ENCODE data around the gene MAST2. TPM values are rescaled to one million over a fixed set of nuclear protein-coding genes. Genes with fewer than 3 reads are reported as not detected.

The MAST2 gene
- total RNA-seq, 6 experiments from 2014 or later = 27.8 to 40.7 (median 29.7) TPM

DNA sequence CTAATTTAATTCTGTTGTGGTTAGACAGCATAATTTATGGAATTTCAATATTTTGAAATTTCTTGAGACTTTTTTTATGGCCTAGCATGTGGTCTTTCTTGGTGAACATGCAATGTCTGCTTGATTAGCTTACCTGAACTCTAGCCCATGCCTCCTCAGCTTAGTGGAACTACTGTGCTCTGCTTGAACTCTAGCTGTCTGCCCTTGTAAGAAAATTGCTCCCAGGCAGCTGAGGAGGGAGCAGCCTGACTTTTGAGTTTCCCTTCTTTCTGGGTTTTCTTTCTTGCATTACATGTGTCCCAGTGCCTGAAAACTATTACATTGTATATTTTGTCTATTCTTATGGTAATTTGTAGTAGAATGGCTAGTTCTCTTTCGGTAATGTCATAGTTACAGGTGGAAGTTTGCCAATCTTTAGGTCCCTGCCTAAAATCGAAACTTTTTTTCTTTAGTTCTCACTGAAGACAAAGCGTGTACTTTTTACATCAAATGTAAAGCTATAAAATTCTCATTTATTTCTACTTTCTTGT, 105.3 kb downstream of the MAST2 start:
- Mint-ChIP-seq H3K4me1 (ENCODE audit: low read depth) (peaks cover 21% of the 10 kb centered on the region), H3K27ac (peak overlapping the region; percentile 29; the same call in 1 of the 2 replicates)

GRCh38 chr1:45911634-45912033, 108.2 kb downstream of the MAST2 start:
- Mint-ChIP-seq H3K36me3 (ENCODE audit: low read depth) (no peaks in the 10 kb centered on the region), H3K9me3 (no peaks in the 10 kb centered on the region), H3K27ac (peak overlapping the region; percentile 99), H3K4me1 (ENCODE audit: low read depth) (peaks cover 32% of the 10 kb centered on the region), H3K27me3 (ENCODE audit: insufficient read depth) (peaks cover 6% of the 10 kb centered on the region), H3K4me3 (no peak overlapping the region; the same call in 1 of the 2 replicates)
- TF ChIP-seq, protein P1, sequence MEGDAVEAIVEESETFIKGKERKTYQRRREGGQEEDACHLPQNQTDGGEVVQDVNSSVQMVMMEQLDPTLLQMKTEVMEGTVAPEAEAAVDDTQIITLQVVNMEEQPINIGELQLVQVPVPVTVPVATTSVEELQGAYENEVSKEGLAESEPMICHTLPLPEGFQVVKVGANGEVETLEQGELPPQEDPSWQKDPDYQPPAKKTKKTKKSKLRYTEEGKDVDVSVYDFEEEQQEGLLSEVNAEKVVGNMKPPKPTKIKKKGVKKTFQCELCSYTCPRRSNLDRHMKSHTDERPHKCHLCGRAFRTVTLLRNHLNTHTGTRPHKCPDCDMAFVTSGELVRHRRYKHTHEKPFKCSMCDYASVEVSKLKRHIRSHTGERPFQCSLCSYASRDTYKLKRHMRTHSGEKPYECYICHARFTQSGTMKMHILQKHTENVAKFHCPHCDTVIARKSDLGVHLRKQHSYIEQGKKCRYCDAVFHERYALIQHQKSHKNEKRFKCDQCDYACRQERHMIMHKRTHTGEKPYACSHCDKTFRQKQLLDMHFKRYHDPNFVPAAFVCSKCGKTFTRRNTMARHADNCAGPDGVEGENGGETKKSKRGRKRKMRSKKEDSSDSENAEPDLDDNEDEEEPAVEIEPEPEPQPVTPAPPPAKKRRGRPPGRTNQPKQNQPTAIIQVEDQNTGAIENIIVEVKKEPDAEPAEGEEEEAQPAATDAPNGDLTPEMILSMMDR (IDR thresholded peaks at IDR 0.05) = no peak
- DNase-seq = no peak

More for the DNA sequence above, 105.3 kb downstream of the MAST2 start:
- no peak for DNase-seq
- H3K4me3 Mint-ChIP-seq = no peak overlapping the region
- peaks cover 3% of the 10 kb centered on the region for H3K27me3 Mint-ChIP-seq (ENCODE audit: insufficient read depth)
- no peaks in the 10 kb centered on the region for H3K36me3 Mint-ChIP-seq (ENCODE audit: low read depth)
- TF ChIP-seq, protein P1 (IDR thresholded peaks at IDR 0.05) = no peak
- no peaks in the 10 kb centered on the region for H3K9me3 Mint-ChIP-seq

DNA sequence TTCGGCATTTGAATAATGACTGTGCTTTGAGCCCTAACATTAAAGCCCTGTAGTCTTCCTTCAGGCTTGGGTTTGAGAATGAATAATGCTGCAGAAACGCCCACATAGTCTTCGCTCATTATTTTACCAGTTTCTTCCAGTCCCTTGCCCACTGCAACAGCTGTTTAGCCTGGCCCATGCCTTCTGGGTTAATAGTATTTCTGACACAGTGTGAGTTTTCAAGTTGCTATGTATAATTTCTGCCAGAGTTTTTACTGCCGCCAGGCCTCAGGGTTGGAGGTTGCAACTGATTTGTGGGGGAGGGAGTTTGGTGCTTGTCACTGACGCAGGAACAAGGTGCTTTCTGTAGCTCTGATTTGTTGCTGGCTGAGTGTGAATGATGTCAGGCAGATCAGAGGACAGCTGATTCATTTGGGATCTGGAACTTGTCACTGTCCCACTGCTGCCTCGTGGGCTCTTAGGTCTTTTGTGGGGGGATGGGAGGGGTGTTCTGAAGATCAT, 109.8 kb downstream of the MAST2 start:
- Mint-ChIP-seq H3K4me3 (peak overlapping the region; percentile 87), H3K4me1 (ENCODE audit: low read depth) (peaks cover 32% of the 10 kb centered on the region), H3K9me3 (no peaks in the 10 kb centered on the region), H3K27me3 (ENCODE audit: insufficient read depth) (peaks cover 6% of the 10 kb centered on the region), H3K27ac (peak overlapping the region; percentile 99), H3K36me3 (ENCODE audit: low read depth) (peaks cover 5% of the 10 kb centered on the region; the same call in 1 of the 2 replicates)
- peak; percentile 97 for DNase-seq
- TF ChIP-seq, protein P1 (IDR thresholded peaks at IDR 0.05) = no peak

DNA sequence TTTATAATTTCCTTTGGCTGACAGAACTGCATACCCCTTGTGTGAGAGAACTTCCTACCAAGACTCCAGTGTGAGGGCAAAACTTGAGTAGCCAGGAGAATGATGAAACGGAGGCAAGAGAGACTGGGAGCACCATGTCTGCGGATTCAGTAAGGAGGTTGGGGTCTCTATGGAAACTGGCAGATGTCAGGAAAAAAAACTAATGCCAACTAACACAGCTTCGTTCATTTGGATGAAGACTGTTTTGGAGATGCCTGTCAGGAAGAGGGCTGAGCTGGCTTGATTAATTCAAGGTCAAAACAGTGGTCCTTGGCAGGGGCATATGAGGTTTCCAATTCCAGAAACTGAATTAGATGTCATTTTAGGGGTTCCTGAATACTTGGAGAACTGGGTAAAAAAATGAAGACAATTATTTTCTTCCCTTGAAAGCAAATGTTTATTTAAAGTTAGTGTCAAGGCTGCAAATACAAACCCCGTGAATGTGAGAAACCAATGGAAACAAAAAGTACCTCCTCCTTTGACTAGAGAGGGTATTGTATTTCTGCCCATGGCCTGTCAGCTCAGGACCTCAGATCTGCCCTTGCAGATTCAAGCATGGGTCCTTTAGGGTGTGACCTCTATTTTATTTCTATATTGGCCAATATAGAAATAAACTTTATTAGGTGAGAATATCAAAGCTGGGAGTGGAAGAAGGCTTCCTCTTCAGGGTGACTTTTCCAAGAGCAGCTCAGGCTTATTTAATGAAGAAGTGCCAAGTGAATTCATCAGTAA, 110.5 kb downstream of the MAST2 start:
- H3K27ac Mint-ChIP-seq = peak overlapping the region; percentile 99
- TF ChIP-seq, protein P1 (IDR thresholded peaks at IDR 0.05) = no peak
- H3K4me3 Mint-ChIP-seq = peak overlapping the region; percentile 87
- peaks cover 32% of the 10 kb centered on the region for H3K4me1 Mint-ChIP-seq (ENCODE audit: low read depth)
- DNase-seq = peak; percentile 5
- no peaks in the 10 kb centered on the region for H3K9me3 Mint-ChIP-seq
- peaks cover 6% of the 10 kb centered on the region for H3K27me3 Mint-ChIP-seq (ENCODE audit: insufficient read depth)
- H3K36me3 Mint-ChIP-seq (ENCODE audit: low read depth) = peaks cover 5% of the 10 kb centered on the region; the same call in 1 of the 2 replicates

GRCh38 chr1:45914836-45915235, 111.4 kb downstream of the MAST2 start:
- Mint-ChIP-seq H3K4me3 (peak overlapping the region; percentile 87; the same call in 1 of the 2 replicates), H3K36me3 (ENCODE audit: low read depth) (peaks cover 5% of the 10 kb centered on the region; the same call in 1 of the 2 replicates), H3K27me3 (ENCODE audit: insufficient read depth) (peaks cover 6% of the 10 kb centered on the region), H3K9me3 (no peaks in the 10 kb centered on the region), H3K4me1 (ENCODE audit: low read depth) (peaks cover 32% of the 10 kb centered on the region), H3K27ac (peak overlapping the region; percentile 99)
- DNase-seq = no peak
- TF ChIP-seq, protein P1 (IDR thresholded peaks at IDR 0.05) = no peak

Measured in HFFc6 (cell line).